Measurements from ENCODE around the gene KRTAP5-2.
"Not testable (repeated sequence)": the region's sequence is repeated elsewhere in the genome, so short reads cannot be mapped to it uniquely, and the experiment has no call there.

Gene KRTAP5-2

DNA sequence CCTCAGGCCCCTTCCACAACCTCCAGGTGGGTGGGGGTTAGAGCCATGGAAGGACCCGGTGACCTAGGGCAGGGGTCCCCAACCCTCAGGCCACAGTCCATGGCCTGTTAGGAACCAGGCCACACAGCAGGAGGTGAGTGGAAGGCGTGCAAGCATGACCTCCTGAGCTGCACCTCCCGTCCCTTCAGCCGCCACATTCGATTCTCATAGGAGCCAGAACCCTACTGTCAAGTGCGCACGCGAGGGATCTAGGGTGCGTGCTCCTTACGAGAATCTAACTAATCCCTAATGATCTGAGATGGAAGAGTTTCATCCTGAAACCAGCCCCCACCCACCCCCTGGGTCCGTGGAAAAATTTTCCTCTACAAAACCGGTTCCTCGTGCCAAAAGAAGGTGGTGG is 27.4 kb upstream of the KRTAP5-2 start:
- no peak for DNase-seq

DNA sequence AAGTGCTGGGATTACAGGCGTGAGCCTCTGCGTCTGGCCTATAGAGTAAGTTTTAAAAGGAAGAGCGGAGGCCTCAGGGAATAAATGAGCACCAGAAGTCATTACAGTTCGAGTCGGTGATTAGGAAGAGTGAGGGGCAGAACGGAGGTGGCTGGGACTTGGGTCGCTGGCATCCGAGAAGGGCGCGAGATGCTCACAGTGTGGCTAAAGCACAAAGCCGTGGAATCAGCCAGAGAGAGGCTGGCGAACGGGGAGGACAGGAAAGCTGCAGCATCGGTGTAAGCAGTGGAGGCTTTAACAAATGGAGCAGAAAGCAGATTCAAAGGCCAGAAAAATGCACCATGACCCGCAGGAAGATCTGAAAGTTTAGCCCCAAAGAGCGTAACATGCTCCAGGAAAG is 26.5 kb upstream of the KRTAP5-2 start:
- DNase-seq: no peak

DNA sequence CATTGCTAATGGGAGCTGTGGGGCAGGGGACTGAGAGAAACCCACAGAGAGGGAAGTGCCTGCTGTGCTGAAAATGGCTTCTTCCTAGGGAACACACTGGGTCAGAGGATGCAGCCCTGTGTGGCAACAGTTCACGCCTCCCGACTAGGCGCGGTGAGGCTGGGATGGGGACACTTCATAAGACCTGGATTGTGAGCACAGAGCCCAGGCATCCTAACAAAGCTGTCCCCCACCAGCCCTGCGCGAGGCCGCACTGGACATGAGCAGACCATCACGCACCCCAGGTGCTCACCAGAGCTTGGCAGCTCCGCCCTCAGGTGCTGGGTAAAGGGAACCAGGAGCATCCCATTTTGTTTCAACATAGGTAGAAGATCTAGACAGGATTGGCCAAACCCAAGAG is 25.6 kb upstream of the KRTAP5-2 start:
- no peak for DNase-seq

DNA sequence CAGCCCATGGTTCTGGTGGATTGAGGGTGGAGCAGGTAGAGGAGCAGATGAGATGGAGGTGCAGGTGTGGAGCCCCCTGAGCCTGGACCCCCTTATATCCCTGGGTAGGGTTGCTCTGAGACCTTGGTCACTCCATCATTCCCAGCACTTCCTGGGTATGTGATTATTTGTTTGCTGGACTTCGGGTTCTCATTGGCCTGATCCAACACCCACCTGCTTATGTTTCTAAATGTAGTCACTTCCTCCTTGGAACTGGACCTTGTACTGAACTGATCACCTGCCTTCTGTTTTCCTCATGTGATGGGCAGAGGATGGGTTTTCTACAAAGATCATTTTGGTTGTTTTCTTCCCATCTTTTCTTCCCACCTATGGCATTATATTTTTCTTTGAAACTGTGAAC is 24.0 kb upstream of the KRTAP5-2 start, which contains the start of gene KRTAP5-4:
TSS of gene KRTAP5-4 (minus strand) at position 53 of the 400 bp plus-strand sequence. CDS start at position 8, 45 bp downstream.
- no peak for DNase-seq

DNA sequence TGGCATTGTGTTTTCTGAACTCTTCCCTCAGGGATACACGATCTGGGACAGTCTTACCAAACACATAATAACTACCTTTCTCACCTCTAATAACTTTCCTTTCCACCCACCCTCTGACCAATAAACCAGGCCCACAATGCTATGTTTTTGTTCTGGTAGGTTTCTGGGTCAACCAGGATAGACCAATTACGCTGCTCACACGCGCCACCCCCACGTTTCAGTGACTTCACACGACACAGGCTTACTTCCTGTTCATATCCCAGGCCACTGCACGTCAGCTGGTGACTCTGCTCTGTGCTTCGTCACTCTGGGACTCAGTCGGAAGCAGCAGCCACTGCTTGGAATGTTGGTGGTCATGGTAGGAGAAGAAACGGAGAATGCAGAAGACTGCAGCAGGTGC is 21.4 kb upstream of the KRTAP5-2 start:
- no peak for DNase-seq

DNA sequence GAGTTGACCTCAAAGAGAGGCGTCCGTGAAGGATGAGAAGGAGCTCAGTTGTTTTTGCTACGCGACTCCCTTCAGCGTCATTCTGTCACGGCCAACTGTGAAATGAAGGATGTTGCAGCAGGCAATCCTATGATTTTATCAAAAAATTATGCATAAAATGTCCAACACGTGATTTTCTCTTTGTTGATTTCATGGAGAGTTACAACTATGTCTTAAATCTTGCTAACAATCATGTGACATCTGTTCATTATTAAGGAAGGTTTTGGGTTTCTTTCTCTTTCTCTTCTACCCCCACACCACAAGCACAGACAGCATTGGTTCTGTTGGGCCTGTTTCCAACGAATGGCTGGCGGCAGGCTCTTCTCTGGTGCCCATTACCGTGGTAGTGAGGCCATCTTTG is 20.1 kb upstream of the KRTAP5-2 start:
- no peak for DNase-seq

DNA sequence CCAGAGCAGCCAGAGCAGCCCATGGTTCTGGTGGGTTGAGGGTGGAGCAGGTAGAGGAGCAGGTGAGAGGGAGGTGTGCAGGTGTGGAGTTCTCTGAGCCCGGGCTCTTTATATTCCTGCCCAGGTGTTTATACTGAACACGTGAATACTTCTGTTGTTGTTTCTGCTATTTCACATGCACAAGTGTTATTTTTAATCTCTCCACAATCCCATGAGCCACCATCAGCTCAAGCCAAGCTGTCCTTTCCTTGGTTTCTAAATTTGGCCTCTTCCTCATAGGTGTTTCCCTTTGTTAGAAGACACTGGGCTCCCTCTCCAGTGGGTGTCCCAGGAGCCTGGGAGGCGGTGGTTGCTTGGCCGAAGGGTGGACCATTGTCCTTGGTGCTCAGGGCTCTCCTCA is 10.3 kb upstream of the KRTAP5-2 start, which contains the start of gene KRTAP5-3:
TSS of gene KRTAP5-3 (minus strand) at position 101 of the 400 bp plus-strand sequence. CDS start at position 23, 78 bp downstream.
- no peak for DNase-seq

DNA sequence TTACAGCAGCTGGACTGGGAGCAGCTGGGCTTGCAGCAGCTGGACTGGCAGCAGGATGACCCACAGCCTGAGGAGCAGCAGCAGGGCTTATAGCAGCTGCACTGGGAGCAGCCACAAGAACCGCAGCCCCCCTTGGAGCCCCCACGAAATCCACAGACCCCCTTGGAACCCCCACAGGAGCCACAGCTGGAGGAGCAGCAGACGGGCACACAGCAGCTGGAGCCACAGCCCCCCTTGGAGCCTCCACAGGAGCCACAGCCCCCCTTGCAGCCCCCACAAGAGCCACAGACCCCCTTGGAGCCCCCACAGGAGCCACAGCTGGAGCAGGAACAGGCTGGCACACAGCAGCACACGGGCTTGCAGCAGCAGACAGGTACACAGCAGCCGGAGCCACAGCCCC is 9.8 kb upstream of the KRTAP5-2 start:
- DNase-seq: not testable (repeated sequence)

DNA sequence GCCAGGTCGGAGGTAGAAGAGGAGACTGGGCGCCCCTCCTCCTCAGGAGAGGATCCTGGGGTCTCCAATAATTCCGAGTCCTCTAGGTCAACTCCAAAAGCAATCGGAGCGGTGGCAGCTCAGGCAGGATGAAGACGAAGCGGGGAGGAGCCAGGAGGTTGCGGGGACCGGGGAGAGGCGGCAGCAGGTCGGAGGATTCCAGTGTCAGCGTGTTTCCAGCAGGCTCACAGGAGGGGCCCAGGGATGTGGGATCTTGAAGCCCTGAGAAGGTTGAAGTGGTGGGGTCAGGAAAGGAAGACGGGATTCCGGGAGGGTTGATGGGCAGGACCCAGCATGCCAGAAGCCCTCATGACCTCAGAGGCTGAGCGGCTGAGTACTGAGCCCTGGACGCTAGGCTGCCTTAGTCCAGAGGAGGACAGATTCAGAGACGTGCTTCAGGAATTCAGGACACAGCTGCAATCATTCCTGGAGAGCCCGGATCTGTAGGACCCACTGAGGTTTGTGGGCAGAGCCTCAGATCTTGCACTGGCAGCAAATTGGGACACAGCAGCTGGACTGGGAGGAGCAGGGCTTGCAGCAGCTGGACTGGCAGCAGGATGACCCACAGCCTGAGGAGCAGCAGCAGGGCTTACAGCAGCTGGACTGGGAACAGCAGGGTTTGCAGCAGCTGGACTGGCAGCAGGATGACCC is 9.2 kb upstream of the KRTAP5-2 start:
- not testable (repeated sequence) for DNase-seq

DNA sequence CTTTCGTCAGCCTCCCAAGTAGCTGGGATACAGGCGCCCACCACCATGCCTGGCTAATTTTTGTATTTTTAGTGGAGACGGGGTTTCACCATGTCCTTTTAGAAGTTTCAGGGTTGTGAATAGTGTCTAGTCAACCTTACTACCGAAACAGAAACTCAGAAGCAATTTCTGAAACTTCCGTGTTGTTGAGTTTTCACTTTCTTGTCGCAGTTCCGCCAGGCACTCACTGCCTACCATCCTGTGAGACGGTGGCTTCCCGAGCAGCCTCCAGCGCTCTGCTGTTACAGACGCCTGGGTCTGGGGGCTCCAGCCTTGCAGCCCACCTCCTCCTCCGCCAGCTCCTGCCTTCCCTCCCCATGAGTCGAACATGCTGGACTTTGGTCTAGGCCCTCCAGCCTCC is 7.8 kb upstream of the KRTAP5-2 start:
- DNase-seq: not testable (repeated sequence)

DNA sequence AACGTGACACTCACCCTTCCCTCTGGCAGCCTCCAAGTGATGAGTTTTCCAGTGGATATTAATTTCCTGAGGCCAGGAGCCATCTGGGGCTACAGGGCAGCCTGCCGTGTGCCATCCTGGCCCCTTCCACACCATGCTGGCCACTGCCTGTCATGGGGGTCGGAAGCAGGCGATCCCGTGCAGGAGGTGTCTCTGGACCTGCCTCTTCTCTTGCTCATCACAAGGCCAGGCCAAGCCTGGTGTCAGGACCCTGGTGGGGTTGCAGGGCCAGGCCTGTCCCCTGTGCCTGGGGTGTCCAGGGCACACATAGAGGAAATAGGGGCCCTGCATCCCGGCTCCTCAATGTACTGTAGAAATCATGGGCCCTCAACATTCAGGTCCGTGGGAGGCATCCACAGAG is 6.6 kb upstream of the KRTAP5-2 start:
- DNase-seq: no peak

DNA sequence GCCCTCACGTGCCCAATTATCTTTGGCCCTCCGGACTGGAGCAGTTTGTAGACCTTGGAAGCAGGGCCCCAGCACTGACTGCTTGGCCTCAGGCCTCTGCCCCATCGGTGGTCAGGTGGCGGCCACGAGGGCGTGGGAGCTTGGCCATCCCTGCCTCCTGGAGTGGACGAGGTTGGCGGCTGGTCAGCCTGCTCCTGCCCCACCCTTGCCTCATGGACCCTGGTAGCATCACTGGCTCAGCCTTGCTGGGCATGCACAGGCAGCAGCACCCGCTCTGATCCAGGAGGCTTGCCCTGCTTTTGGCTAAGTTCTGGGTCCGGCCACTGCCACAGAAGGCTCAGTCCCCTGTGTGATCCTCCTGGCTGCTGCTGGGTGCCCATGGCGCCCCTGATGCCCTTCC is 6.1 kb upstream of the KRTAP5-2 start:
- DNase-seq: no peak

DNA sequence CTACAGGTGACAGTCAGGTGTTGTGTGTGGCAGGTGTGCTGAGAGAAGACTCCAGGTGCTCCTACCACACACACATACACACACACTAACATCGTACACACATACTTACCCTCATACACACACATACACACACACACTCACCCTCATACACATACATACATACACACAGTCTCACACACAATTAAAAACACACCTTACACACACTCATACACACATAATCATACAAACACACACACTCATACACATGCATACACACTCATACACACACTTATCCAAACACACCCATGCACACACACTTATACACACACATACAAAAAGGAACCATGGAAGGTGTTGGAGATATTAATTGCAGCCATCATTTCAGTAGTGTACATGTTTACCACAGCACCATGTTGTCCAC is 5.5 kb upstream of the KRTAP5-2 start:
- no peak for DNase-seq

DNA sequence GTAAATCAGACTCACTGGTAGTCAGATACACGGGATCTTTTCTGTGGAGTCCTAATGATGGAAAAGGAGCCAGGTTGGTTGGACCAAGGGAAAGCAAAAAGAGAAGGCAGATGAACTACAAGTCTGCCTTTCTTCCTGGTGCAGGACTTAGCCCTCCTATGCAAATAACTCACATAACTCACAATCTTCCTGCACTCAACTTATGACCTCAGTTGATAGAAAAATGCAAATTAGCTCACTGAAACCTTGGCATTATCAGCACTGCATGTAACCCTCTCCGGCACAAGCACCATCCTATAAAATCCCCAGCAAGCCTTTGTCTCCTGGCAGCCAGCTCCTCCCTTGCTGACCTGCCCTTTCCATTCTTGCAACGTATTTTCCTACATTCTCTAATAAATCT is 3.6 kb upstream of the KRTAP5-2 start:
- DNase-seq: not testable (repeated sequence)

DNA sequence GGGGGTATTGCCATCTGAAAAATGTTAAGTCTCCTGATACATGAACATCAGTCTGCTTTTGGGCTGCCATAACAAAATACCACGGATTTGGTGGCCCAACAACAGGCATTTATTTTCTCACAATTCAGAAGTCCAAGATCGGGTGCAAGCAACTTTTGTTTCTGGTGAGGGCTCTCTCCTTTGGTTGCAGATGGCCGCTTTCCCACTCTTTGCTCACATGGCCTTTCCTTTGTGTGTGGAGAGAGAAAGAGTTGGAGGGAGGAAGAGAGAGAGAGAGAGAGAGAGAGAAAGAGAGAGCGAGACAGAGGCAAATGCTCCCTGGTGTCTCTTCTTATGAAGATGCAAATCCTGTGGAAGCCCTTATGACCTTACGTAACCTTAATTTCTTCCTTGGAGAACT is 2.5 kb upstream of the KRTAP5-2 start:
- DNase-seq: no peak

DNA sequence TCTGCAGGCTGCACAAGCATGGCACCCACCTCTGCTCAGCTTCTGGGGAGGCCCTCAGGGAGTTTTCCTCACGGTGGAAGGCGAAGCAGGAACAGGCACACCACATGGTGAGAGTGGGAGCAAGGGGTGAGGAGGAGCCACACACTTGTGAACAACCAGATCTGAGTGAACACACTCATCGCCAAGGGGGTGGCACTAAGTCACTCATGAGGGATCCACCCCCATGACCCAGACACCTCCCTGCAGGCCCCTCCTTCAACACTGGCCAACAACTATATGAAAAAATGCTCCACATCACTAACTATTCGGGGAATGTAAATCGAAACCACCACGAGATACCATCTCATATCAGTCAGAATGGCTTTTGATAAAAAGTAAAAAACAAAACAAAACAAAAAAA is 722 bp upstream of the KRTAP5-2 start:
- no peak for DNase-seq

DNA sequence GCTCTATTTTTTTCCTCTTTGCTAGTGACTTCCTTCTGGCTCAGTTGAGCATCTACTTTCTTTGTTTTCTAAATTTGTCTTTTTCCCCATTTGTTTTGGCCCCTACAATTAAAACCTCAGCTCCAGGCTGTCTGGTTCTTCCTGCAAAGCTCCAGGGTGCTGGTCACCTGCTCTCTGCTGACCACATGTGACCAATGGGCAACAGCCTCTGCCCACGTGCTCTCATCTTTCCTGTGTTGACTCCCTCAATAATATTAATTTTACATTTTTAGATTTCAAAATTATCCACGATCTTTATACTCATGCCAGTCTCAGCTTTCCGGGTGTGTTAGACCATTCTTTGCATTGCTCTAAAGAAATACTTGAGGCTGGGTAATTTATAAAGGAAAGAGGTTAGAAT is 312 bp upstream of the KRTAP5-2 start:
- not testable (repeated sequence) for DNase-seq

DNA sequence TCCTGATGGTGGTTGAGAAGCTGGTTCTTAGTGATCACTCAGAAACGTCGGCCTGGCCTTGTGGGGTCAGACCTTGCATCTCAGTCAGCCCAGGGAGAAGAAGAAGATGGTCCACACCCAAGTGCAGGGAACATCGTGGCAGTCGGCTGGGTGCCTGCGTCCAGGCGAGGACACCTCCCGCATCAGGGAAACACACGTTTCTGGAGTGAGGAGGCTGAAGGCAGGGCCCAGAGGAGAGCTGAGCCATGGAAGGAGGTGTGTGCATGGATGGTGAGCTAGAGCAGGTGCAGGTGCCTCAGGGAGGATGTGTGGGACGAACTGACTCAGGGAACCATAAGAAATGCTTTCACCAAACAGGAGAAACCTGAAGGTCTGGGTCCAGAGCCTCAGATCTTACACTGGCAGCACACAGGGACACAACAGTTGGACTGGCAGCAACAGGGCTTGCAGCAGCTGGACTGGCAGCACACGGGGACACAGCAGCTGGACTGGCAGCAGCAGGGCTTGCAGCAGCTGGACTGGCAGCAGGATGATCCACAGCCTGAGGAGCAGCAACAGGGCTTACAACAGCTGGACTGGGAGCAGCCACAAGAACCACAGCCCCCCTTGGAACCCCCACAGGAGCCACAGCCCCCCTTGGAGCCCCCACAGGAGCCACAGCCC is 632 bp downstream of the KRTAP5-2 start:
- no peak for DNase-seq

DNA sequence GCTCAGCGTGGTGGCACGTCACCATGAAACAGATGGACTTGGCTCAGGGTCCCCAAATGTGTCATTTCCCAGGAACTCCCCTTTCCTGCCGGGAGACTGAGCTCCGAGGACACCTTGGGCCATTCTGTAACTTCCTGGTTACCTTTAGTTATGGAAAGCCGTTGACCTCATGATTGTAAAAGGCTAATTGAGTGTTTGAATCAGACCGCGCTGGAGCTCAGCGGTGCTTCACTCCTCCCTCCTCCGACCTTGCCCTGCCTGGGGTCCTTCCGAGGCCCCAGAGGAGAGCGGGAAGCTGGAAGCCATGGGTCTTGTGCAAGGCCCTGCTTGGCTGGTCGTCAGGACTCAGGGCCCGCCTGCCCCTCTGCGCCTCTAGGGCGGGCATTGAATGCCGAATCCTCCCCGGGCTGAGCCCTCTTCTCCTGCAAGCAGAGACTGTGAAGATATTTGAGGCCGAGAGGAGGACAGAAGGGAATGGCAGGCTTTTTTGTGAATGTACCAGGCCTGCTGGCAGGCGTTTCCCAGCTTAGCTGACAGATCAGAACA is 1.4 kb downstream of the KRTAP5-2 start:
- not testable (repeated sequence) for DNase-seq

DNA sequence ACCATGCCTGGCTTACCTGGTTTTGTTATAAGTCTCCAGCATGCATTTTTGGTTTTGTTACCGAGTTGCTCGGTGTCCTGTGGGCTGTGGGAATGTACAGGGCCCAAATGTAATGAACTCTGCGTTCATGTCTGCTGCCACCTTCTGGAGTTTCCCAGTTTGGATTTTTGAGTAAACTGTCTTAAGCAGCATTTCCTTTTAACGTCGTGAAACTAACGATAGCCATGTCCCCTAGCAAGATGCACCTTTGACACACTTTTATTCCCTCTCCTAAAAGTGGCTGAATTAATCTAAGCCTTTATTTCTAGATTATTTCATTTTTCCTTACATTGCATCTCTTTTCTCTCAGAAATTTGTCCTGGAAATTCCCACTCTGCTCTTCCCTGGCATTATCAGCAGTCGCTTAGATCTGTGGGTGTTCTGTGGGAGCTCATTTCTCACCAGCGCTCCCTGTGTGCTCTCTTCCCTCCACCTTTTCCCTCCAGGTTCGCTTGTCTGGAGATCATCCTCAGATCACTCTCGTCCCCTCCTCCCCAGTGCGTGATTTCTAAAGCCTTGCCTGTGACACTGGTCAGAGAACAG is 2.0 kb downstream of the KRTAP5-2 start:
- DNase-seq: not testable (repeated sequence)

DNA sequence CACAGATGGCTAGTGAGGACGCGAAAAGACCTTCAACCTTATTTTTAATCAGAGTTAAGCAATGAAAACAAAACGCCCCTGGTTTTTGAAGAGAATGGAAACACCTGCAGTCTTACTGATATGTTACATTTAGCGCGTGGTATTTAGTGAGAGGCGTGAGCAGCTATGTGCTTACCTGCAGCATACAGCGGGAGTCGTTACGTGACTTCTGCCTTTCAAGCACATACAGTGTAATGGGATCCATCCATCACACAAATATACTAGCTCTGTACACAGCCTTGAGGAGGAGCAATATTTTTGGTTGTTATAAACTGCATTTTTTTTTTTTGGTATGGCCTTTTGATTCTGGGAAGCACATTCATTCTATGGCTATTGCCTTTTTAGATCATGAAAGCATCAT is 5.5 kb downstream of the KRTAP5-2 start:
- DNase-seq: no peak

DNA sequence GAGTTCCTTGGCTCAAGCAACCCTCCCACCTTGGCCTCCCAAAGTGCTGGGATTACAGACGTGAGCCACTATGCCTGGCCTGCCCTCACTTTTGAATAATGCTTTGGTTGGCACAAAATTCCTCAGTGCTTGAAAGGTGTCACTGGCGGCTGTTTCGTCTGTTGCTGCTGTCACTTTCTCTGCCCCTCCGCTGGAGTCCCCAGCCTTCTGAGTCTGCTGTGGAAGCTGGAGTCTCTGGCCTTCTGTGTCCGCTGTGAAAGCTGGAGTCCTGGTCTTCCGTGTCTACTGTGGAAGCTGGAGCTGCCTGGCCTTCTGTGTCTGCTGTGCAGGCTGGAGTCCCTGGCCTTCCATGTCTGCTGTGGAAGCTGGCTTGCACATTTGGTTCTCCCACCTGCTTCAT is 8.1 kb downstream of the KRTAP5-2 start:
- DNase-seq: no peak

DNA sequence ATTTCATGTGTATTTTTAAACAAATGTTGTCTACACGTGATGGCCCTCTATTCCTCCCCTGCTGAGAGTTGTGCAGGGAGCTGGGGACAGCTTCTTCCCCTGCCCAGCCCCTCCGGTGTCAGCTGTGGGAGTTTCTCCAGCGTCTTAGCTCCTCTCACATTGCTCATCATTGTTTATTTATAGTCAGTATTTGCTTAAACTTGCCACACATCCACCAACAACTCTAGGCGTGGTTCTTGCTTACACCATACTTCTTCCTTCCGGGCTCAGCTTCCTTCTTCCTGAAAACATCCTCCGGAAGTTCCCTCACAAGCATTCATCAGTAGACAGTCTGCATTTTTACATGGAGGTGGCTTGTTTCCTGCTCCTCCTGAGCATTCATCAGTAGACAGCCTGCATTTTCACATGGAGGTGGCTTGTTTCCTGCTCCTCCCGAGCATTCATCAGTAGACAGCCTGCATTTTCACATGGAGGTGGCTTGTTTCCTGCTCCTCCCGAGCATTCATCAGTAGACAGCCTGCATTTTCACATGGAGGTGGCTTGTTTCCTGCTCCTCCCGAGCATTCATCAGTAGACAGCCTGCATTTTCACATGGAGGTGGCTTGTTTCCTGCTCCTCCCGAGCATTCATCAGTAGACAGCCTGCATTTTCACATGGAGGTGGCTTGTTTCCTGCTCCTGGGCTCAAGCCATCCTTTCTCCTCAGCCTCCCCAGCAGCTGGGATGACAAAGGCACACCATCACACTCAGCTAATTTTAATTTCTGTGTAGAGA is 8.7 kb downstream of the KRTAP5-2 start:
- not testable (repeated sequence) for DNase-seq

Data from activated CD4-positive, alpha-beta T cell treated with anti-CD3 and anti-CD28 coated beads for 1 hour (primary cell).